ENCODE measurements around the gene WDR27. TPM values are rescaled to one million over a fixed set of nuclear protein-coding genes. Genes with fewer than 3 reads are reported as not detected.

The WDR27 gene
- total RNA-seq, 1 donor from 2014 or later: 59.0 TPM

DNA sequence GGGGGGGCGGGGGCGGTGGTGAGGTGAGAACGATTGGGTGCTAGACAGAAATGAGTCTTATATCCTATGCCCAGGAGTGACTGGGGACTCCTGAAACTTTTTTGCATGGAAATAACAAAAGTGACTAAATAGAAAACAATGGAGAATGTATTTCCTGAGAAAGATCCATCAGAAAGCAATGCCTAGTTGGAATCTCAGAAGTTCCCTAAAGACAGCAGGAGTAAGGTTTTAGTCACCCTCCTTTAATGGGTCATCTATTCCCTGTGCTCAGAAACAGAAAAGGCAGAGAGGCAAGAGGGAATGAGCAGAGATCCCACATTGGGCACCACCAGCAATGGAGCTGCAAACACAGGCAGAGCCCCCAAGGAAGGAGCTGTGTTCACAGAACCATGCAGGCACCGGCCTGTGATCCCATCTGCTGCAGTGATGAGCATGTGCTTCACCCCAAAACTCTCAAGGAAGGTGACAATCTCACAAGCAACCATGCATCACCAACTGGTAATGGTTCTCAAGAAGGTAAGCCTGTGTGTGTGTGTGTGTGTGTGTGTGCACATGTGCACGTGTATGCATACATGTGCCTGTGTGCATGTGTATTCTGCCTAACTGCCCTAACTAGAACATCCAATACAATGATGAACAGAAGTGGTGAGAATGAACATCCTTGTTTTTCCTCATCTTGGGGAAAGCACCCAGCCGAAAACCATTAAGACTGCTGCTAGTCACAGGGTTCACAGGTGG, 168.4 kb downstream of the WDR27 start:
- Mint-ChIP-seq H3K27ac (ENCODE audit: unreplicated experiment) (no peak overlapping the region), H3K4me3 (ENCODE audit: unreplicated experiment) (no peak overlapping the region), H3K9me3 (ENCODE audit: unreplicated experiment) (peaks cover 5% of the 10 kb centered on the region), H3K4me1 (ENCODE audit: unreplicated experiment) (no peaks in the 10 kb centered on the region), H3K27me3 (ENCODE audit: unreplicated experiment) (no peaks in the 10 kb centered on the region), H3K36me3 (ENCODE audit: low read depth, unreplicated experiment) (peaks cover 20% of the 10 kb centered on the region)
- TF ChIP-seq, protein P1, sequence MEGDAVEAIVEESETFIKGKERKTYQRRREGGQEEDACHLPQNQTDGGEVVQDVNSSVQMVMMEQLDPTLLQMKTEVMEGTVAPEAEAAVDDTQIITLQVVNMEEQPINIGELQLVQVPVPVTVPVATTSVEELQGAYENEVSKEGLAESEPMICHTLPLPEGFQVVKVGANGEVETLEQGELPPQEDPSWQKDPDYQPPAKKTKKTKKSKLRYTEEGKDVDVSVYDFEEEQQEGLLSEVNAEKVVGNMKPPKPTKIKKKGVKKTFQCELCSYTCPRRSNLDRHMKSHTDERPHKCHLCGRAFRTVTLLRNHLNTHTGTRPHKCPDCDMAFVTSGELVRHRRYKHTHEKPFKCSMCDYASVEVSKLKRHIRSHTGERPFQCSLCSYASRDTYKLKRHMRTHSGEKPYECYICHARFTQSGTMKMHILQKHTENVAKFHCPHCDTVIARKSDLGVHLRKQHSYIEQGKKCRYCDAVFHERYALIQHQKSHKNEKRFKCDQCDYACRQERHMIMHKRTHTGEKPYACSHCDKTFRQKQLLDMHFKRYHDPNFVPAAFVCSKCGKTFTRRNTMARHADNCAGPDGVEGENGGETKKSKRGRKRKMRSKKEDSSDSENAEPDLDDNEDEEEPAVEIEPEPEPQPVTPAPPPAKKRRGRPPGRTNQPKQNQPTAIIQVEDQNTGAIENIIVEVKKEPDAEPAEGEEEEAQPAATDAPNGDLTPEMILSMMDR (IDR thresholded peaks at IDR 0.05; ENCODE audit: unreplicated experiment): no peak
- DNase-seq (ENCODE audit: low spot score): no peak

DNA sequence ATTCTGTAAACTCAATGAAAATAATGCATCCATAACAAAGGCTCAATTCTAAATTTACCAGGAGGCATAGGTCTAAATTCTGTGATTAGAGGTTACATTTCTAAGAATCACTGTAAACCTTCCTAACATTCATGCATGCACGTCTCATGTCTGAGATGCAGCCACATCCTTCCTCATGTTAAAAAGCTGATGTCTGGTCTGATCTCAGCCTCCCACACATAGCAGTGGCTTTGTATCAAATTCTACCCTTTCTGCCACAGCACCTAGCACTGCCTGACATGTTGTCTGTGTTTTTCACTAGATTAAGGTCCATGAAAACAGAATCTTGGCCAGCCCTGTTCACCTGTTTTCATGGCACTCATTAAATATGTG, 171.1 kb downstream of the WDR27 start:
- H3K4me1 Mint-ChIP-seq (ENCODE audit: unreplicated experiment): no peaks in the 10 kb centered on the region
- TF ChIP-seq, protein P1 (IDR thresholded peaks at IDR 0.05; ENCODE audit: unreplicated experiment): no peak
- peaks cover 11% of the 10 kb centered on the region for H3K36me3 Mint-ChIP-seq (ENCODE audit: low read depth, unreplicated experiment)
- peaks cover 5% of the 10 kb centered on the region for H3K9me3 Mint-ChIP-seq (ENCODE audit: unreplicated experiment)
- no peak for DNase-seq (ENCODE audit: low spot score)
- H3K27ac Mint-ChIP-seq (ENCODE audit: unreplicated experiment): no peak overlapping the region
- H3K27me3 Mint-ChIP-seq (ENCODE audit: unreplicated experiment): no peaks in the 10 kb centered on the region
- H3K4me3 Mint-ChIP-seq (ENCODE audit: unreplicated experiment): no peak overlapping the region

DNA sequence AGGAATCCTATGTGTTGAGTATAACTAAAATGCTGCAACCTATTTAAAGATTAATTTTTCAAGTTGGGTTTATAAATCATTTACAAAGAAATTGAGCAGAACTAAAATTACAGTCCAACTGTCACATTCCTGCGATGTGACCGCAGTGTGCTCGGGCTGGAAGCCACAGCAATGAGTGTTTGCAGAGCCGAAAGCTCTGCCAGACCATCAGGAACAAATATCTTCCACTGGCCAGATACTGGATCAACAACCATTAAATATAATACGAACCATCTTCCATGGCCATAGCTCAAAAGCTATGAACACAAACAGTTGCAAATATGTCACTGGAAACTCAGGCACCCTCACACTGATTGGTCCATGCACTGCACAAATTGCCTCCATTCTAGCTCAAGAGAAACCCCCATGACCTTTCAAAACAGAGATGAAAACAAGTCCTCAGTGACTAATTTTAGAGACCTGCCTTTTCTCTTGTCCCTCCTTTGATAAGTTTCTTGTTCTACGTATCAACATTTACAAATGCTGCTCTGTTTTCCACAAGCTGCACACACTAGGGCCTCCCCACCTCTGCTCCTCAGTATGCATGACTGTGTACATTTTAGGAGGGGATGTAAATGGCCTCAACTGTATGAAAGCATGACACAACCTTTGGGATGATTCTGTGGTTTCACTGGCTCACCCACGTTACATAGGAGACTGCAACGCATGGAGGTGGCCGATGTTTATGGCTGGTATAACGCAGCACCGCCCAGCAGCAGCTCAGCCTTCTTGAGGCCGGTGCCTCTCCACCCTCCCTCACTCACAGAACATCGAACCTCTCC, 171.7 kb downstream of the WDR27 start:
- Mint-ChIP-seq H3K4me3 (ENCODE audit: unreplicated experiment) (no peak overlapping the region), H3K36me3 (ENCODE audit: low read depth, unreplicated experiment) (peaks cover 9% of the 10 kb centered on the region), H3K27ac (ENCODE audit: unreplicated experiment) (no peak overlapping the region), H3K27me3 (ENCODE audit: unreplicated experiment) (no peaks in the 10 kb centered on the region), H3K9me3 (ENCODE audit: unreplicated experiment) (peaks cover 5% of the 10 kb centered on the region), H3K4me1 (ENCODE audit: unreplicated experiment) (no peaks in the 10 kb centered on the region)
- TF ChIP-seq, protein P1 (IDR thresholded peaks at IDR 0.05; ENCODE audit: unreplicated experiment): no peak
- no peak for DNase-seq (ENCODE audit: low spot score)

DNA sequence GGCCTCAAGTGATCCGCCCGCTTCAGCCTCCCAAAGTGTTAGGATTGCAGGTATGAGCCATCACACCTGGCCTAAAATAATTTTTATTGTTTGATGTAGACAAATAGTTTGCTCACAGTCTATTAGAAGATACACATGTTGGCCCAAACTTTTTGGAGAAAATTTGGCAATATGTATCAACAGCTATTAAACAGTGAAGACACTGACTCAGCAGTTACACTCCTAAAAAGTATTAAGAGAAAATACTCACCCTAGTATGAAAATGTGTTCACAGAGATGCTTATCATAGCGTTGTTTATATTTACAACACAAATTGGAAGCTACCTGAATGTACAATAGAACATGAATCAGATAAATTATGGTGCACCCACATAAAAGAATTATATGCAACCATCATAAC, 173.1 kb downstream of the WDR27 start:
- DNase-seq (ENCODE audit: low spot score): no peak
- Mint-ChIP-seq H3K9me3 (ENCODE audit: unreplicated experiment) (peaks cover 5% of the 10 kb centered on the region), H3K36me3 (ENCODE audit: low read depth, unreplicated experiment) (peaks cover 9% of the 10 kb centered on the region), H3K27ac (ENCODE audit: unreplicated experiment) (no peak overlapping the region), H3K27me3 (ENCODE audit: unreplicated experiment) (no peaks in the 10 kb centered on the region), H3K4me3 (ENCODE audit: unreplicated experiment) (no peak overlapping the region), H3K4me1 (ENCODE audit: unreplicated experiment) (no peaks in the 10 kb centered on the region)
- TF ChIP-seq, protein P1 (IDR thresholded peaks at IDR 0.05; ENCODE audit: unreplicated experiment): no peak

DNA sequence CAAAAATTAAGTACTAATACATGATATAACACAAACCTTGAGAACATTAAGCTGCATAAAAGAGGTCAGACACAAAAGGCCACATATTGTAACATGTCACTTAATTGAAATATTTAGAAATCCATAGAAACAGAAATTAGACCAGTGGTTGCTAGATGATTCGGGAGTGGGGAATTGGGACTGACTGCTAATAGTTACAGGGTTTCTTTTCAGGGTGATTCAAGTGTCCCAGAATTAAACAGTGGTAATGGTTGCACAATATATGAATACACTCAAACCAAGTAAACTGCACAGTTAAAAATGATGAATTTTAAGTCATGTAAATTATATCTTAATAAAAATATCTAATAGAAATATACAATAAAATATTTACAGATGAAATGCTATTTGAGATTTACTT, 174.5 kb downstream of the WDR27 start:
- Mint-ChIP-seq H3K27ac (ENCODE audit: unreplicated experiment) (no peak overlapping the region), H3K4me3 (ENCODE audit: unreplicated experiment) (no peak overlapping the region), H3K27me3 (ENCODE audit: unreplicated experiment) (no peaks in the 10 kb centered on the region), H3K36me3 (ENCODE audit: low read depth, unreplicated experiment) (no peaks in the 10 kb centered on the region), H3K9me3 (ENCODE audit: unreplicated experiment) (no peaks in the 10 kb centered on the region), H3K4me1 (ENCODE audit: unreplicated experiment) (no peaks in the 10 kb centered on the region)
- no peak for DNase-seq (ENCODE audit: low spot score)
- TF ChIP-seq, protein P1 (IDR thresholded peaks at IDR 0.05; ENCODE audit: unreplicated experiment): no peak
